H4 (cell line): ENCODE results near the gene KRTAP20-4. TPM values are rescaled to one million over a fixed set of nuclear protein-coding genes. Genes with fewer than 3 reads are reported as not detected.

ENCODE experiments used
- DNase-seq: peaks from one replicate; pipeline ENCODE4 v3.0.0-alpha.2; 2015; ENCODE audit warnings: low spot score
- total RNA-seq: library from RNA; depleted of rRNA; stranded (reverse); fragments of >200 nt; shearing (Covaris generic); gene quantifications from 2 replicates; pipeline ENCODE4 v1.2.3, GENCODE V29; 2014; rRNA removed

The KRTAP20-4 gene
- total RNA-seq, 1 experiment from 2014 or later, result not detected

DNA sequence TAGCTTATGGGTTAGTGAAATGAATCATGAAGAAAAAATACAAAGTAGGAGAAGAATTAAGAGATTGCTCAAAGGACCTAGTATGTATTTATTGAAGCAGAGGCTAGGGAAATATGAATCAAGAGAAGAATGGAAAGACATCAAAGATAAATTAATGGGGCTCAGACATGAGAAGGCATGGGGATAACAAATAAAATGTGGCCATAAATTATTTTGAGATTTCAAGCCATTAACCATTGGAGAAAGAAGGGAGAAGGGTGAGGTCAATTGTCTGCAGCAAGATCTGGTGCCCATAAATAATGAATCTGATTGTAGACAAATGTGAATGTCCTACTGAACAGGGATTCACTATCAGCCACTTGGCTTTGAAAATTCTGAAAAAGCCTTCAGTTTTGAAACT lies 32.5 kb downstream of the KRTAP20-4 start:
- DNase-seq, result no peak

DNA sequence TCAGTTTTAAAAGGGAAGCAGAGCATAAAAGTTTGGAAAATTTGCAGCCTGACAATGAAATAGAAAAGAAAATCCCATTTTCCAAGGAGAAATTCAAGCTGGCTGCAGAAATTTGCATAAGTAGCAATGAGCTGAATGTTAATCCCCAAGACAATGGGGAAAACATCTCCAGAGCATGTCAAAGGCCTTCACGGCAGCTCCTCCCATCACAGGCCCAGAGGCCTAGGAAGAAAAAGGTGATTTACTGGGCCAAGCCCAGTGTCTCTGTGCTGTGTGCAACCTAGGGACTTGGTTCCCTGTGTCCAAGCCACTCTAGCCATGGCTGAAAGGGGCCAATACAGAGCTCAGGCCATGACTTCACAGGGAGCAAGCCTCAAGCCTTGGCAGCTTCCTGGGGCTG lies 48.3 kb downstream of the KRTAP20-4 start:
- DNase-seq, result no peak

Other genes with a start within 250 kb of the KRTAP20-4 start
- gene KRTAP13-2, start 248.4 kb upstream of the KRTAP20-4 start, total RNA-seq, result not detected in 2 replicates
- gene KRTAP13-1, start 224.6 kb upstream of the KRTAP20-4 start, total RNA-seq, result not detected in 2 replicates
- gene KRTAP13-3, start 194.7 kb upstream of the KRTAP20-4 start, total RNA-seq, result not detected in 2 replicates
- gene KRTAP13-4, start 190.4 kb upstream of the KRTAP20-4 start, total RNA-seq, result not detected in 2 replicates
- gene KRTAP15-1, start 180.4 kb upstream of the KRTAP20-4 start, total RNA-seq, result not detected in 2 replicates
- not detected in 2 replicates for gene KRTAP19-1, start 140.3 kb upstream of the KRTAP20-4 start, total RNA-seq
- not detected in 2 replicates for gene KRTAP19-2, start 133.2 kb upstream of the KRTAP20-4 start, total RNA-seq
- gene KRTAP19-3, start 128.6 kb upstream of the KRTAP20-4 start, total RNA-seq, result not detected in 2 replicates
- not detected in 2 replicates for gene KRTAP19-4, start 123.5 kb upstream of the KRTAP20-4 start, total RNA-seq
- gene KRTAP19-5, start 118.5 kb upstream of the KRTAP20-4 start, total RNA-seq, result not detected in 2 replicates
- not detected in 2 replicates for gene KRTAP19-6, start 78.8 kb upstream of the KRTAP20-4 start, total RNA-seq
- not detected in 2 replicates for gene KRTAP19-7, start 59.3 kb upstream of the KRTAP20-4 start, total RNA-seq
- not detected in 2 replicates for gene KRTAP22-2, start 30.2 kb upstream of the KRTAP20-4 start, total RNA-seq
- gene KRTAP6-3, start 28.2 kb upstream of the KRTAP20-4 start, total RNA-seq, result not detected in 2 replicates
- not detected in 2 replicates for gene KRTAP6-2, start 21.7 kb upstream of the KRTAP20-4 start, total RNA-seq
- gene KRTAP22-1, start 19.5 kb upstream of the KRTAP20-4 start, total RNA-seq, result not detected in 2 replicates
- gene KRTAP6-1, start 6.7 kb upstream of the KRTAP20-4 start, total RNA-seq, result not detected in 2 replicates
- not detected in 2 replicates for gene KRTAP20-1, start 4.2 kb upstream of the KRTAP20-4 start, total RNA-seq
- not detected in 2 replicates for gene KRTAP20-2, start 14.6 kb downstream of the KRTAP20-4 start, total RNA-seq
- not detected in 2 replicates for gene KRTAP20-3, start 22.2 kb downstream of the KRTAP20-4 start, total RNA-seq
- gene KRTAP21-3, start 98.2 kb downstream of the KRTAP20-4 start, total RNA-seq, result not detected in 2 replicates
- gene KRTAP21-2, start 126.6 kb downstream of the KRTAP20-4 start, total RNA-seq, result not detected in 2 replicates
- not detected in 2 replicates for gene KRTAP21-1, start 134.8 kb downstream of the KRTAP20-4 start, total RNA-seq
- gene KRTAP8-1, start 192.6 kb downstream of the KRTAP20-4 start, total RNA-seq, result not detected in 2 replicates
- gene KRTAP7-1, start 209.1 kb downstream of the KRTAP20-4 start, total RNA-seq, result not detected in 2 replicates